H9 (cell line): ENCODE results near the gene RAD21L1. TPM values are rescaled to one million over a fixed set of nuclear protein-coding genes. Genes with fewer than 3 reads are reported as not detected.

Experiments
- DNase-seq: peaks from one replicate; pipeline ENCODE4 v3.0.0-alpha.2; 2017
- H2AFZ ChIP-seq: one replicate; pipeline ENCODE4 v1.6.1; 2013; ENCODE audit warnings: mild to moderate bottlenecking, low read length, control low read depth, moderate library complexity
- H2AK5ac ChIP-seq: 2 replicates; pipeline ENCODE4 v1.6.1; 2013; ENCODE audit warnings: low read length, control low read depth, mixed read lengths; ENCODE audit not compliant: insufficient read length
- H2BK120ac ChIP-seq: one replicate; pipeline ENCODE4 v1.6.1; 2013; ENCODE audit warnings: low read depth, mild to moderate bottlenecking, low read length, control low read depth, inconsistent platforms; ENCODE audit not compliant: poor library complexity, severe bottlenecking
- H2BK12ac ChIP-seq: 2 replicates; pipeline ENCODE4 v1.6.1; 2013; ENCODE audit warnings: low read length, control low read depth, mixed read lengths, low read depth; ENCODE audit not compliant: insufficient read length
- H2BK15ac ChIP-seq: 2 replicates; pipeline ENCODE4 v1.6.1; 2013; ENCODE audit warnings: low read depth, low read length, control low read depth
- H2BK20ac ChIP-seq: one replicate; pipeline ENCODE4 v1.6.1; 2013; ENCODE audit warnings: low read depth, mild to moderate bottlenecking, low read length, control low read depth, inconsistent platforms; ENCODE audit not compliant: poor library complexity, severe bottlenecking
- H2BK5ac ChIP-seq: 2 replicates; pipeline ENCODE4 v1.6.1; 2013; ENCODE audit warnings: low read length, control low read depth, mixed read lengths; ENCODE audit not compliant: insufficient read length
- H3K14ac ChIP-seq: 2 replicates; pipeline ENCODE4 v1.6.1; 2013; ENCODE audit warnings: low read length, control low read depth; ENCODE audit not compliant: insufficient read depth
- H3K18ac ChIP-seq: 2 replicates; pipeline ENCODE4 v1.6.1; 2013; ENCODE audit warnings: low read depth, mild to moderate bottlenecking, mixed read lengths, low read length, control low read depth; ENCODE audit not compliant: insufficient read length
- H3K23ac ChIP-seq: 2 replicates; pipeline ENCODE4 v1.6.1; 2013; ENCODE audit warnings: low read length, control low read depth, mixed read lengths, low read depth; ENCODE audit not compliant: insufficient read length
- H3K23me2 ChIP-seq: 2 replicates; pipeline ENCODE4 v1.6.1; 2013; ENCODE audit warnings: low read depth, mild to moderate bottlenecking, mixed read lengths, low read length, control low read depth; ENCODE audit not compliant: insufficient read length, poor library complexity, severe bottlenecking
- H3K27ac ChIP-seq: 2 replicates; pipeline ENCODE4 v1.5.1; 2013; ENCODE audit warnings: low read length, control low read depth, mixed read lengths, low read depth; ENCODE audit not compliant: insufficient read length
- H3K27me3 ChIP-seq: 2 replicates; pipeline ENCODE4 v1.6.1; 2013; ENCODE audit warnings: low read length, control low read depth, inconsistent platforms; ENCODE audit not compliant: insufficient read depth
- H3K4ac ChIP-seq: 2 replicates; pipeline ENCODE4 v1.6.1; 2013; ENCODE audit warnings: low read depth, mild to moderate bottlenecking, control low read depth, inconsistent platforms, low read length, moderate library complexity
- H3K4me1 ChIP-seq: 2 replicates; pipeline ENCODE4 v1.6.1; 2013; ENCODE audit warnings: low read length, control low read depth, inconsistent platforms; ENCODE audit not compliant: insufficient read depth
- H3K4me2 ChIP-seq: 2 replicates; pipeline ENCODE4 v1.6.1; 2013; ENCODE audit warnings: low read length, control low read depth, mixed read lengths; ENCODE audit not compliant: insufficient read length, insufficient read depth
- H3K56ac ChIP-seq: 2 replicates; pipeline ENCODE4 v1.6.1; 2013; ENCODE audit warnings: low read depth, mild to moderate bottlenecking, mixed read lengths, low read length, control low read depth; ENCODE audit not compliant: insufficient read length
- H3K79me1 ChIP-seq: 2 replicates; pipeline ENCODE4 v1.6.1; 2013; ENCODE audit warnings: low read depth, mild to moderate bottlenecking, moderate library complexity, low read length, control low read depth, inconsistent platforms; ENCODE audit not compliant: insufficient read depth, poor library complexity, severe bottlenecking
- H3K79me2 ChIP-seq: 2 replicates; pipeline ENCODE4 v1.6.1; 2013; ENCODE audit warnings: low read length, control low read depth, inconsistent platforms; ENCODE audit not compliant: insufficient read depth
- H3K9ac ChIP-seq: 2 replicates; pipeline ENCODE4 v1.6.1; 2013; ENCODE audit warnings: low read length, control low read depth, mixed read lengths; ENCODE audit not compliant: insufficient read length; ENCODE audit errors: extremely low read depth
- H3K9me3 ChIP-seq: one replicate; pipeline ENCODE4 v1.6.1; 2013; ENCODE audit warnings: low read depth, low read length, inconsistent platforms; ENCODE audit not compliant: control insufficient read depth
- H3T11ph ChIP-seq: one replicate; pipeline ENCODE4 v1.6.1; 2013; ENCODE audit warnings: mild to moderate bottlenecking, low read length, control low read depth, inconsistent platforms
- H4K20me1 ChIP-seq: one replicate; pipeline ENCODE4 v1.6.1; 2013; ENCODE audit not compliant: control insufficient read depth, insufficient read length, insufficient read depth
- H4K5ac ChIP-seq: 2 replicates; pipeline ENCODE4 v1.6.1; 2013; ENCODE audit warnings: low read depth, mild to moderate bottlenecking, mixed read lengths, low read length, control low read depth; ENCODE audit not compliant: insufficient read length
- H4K8ac ChIP-seq: replicated peaks from 2 replicates; pipeline ENCODE4 v1.6.1; 2013; ENCODE audit warnings: low read length, control low read depth, mixed read lengths, low read depth; ENCODE audit not compliant: insufficient read length
- H4K91ac ChIP-seq: 2 replicates; pipeline ENCODE4 v1.6.1; 2013; ENCODE audit warnings: low read depth, mild to moderate bottlenecking, moderate library complexity, mixed read lengths, low read length, control low read depth; ENCODE audit not compliant: insufficient read length
- H3K27ac Mint-ChIP-seq, 3 experiments: 2 replicates in 2 of 3; 3 replicates in 1 of 3; pipeline ENCODE4 v1.8.0; 2020 to 2021; ENCODE audit warnings: mixed read lengths in 3 of 3, mild to moderate bottlenecking in 1 of 3, moderate library complexity in 1 of 3
- H3K27me3 Mint-ChIP-seq: 2 replicates; pipeline ENCODE4 v1.8.0; 2021; ENCODE audit warnings: low read depth, mild to moderate bottlenecking, moderate library complexity, mixed read lengths
- H3K36me3 Mint-ChIP-seq, 3 experiments: 2 replicates in 2 of 3; 3 replicates in 1 of 3; pipeline ENCODE4 v1.8.0; 2020 to 2021; ENCODE audit warnings: low read depth in 3 of 3, mixed read lengths in 3 of 3; ENCODE audit not compliant: insufficient read depth in 1 of 3
- H3K4me1 Mint-ChIP-seq, 2 experiments: 2 replicates each; pipeline ENCODE4 v1.8.0; 2020; ENCODE audit warnings: mixed read lengths in 2 of 2
- H3K4me3 Mint-ChIP-seq, 2 experiments: 2 replicates in 1 of 2; 3 replicates in 1 of 2; pipeline ENCODE4 v1.8.0; 2020 to 2021; ENCODE audit warnings: mild to moderate bottlenecking in 2 of 2, mixed read lengths in 2 of 2, moderate library complexity in 1 of 2
- H3K9me3 Mint-ChIP-seq, 2 experiments: 2 replicates in 1 of 2; 3 replicates in 1 of 2; pipeline ENCODE4 v1.8.0; 2020; ENCODE audit warnings: mild to moderate bottlenecking in 2 of 2, mixed read lengths in 2 of 2, moderate library complexity in 1 of 2
- CTCF ChIP-seq: fragments of 200-600 bp; sonication (generic); conservative IDR thresholded peaks from 3 replicates; pipeline ENCODE4 v1.8.0; 2021; ENCODE audit warnings: antibody characterized with exemption, mild to moderate bottlenecking
- WGBS: extraction: QIAGEN DNeasy Blood & Tissue Kit; methylation state at CpG from one replicate; pipeline ENCODE4 v1.1.7; 2013; ENCODE audit warnings: missing lambda C conversion rate, low lambda C conversion rate, mixed read lengths; ENCODE audit not compliant: insufficient read length; ENCODE audit errors: extremely low coverage; 5-methylcytosine and 5-hydroxymethylcytosine counted together
- total RNA-seq: library from RNA; stranded (reverse); gene quantifications from 2 replicates; pipeline ENCODE4 v1.2.1, GENCODE V29; 2021

Gene RAD21L1
- total RNA-seq, 1 experiment from 2014 or later, result not detected

DNA sequence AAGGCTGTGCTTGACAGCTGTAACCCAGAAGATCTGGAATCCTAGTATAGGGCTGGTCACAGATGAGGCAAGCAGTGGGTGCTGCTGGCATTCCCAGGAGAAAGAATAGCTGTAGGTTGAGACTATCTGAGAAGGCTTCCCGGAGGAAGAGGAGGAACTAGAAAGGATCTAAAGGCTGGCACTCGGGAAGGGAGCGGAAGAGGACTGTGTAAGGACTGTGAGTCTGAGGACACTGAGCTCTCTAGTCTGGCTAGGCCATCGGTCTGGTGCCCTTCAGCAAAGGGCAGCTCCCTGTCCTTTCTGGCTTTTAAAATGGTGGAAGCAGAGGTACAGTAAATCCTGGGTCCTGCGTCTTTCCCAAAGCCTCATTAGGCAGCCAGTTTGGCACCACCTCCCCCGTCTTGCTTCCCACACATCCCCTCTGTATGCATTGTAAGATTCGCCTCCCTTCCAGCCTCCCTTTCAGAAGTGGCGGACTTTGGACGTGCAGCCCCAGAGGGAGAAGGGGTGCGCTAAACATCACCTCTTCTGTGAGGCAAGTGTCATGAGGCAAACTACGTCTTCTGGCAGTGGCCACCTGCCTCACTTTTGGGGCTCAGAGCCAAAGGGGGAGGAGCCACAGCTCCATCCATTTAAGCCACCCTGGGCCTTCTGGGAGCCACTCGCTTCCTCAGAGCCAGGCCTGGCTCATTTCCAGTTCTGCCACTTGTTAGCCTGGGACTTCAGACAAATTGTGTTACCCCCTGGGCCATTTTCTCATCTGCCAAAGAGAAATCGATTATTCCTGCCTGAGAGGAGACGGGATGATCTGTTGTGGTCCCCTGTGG is 48.9 kb downstream of the RAD21L1 start:
- Histone ChIP-seq H2BK20ac (no peak overlapping the region), H3K9ac (no peak overlapping the region), H3K14ac (no peak overlapping the region), H2BK12ac (no peak overlapping the region), H2AK5ac (no peak overlapping the region), H3K56ac (no peak overlapping the region), H4K20me1 (peaks cover 2% of the 10 kb centered on the region), H4K8ac (no peak overlapping the region), H3K79me2 (no peaks in the 10 kb centered on the region), H3K23ac (no peak overlapping the region), H2BK15ac (no peak overlapping the region), H3K4me2 (no peak overlapping the region), H2AFZ (no peak overlapping the region), H3K9me3 (no peaks in the 10 kb centered on the region), H3K79me1 (no peaks in the 10 kb centered on the region), H2BK120ac (no peak overlapping the region), H3K4me1 (no peaks in the 10 kb centered on the region), H3K18ac (no peak overlapping the region), H4K91ac (no peak overlapping the region), H2BK5ac (no peak overlapping the region), H3K27ac (no peak overlapping the region), H3K27me3 (no peaks in the 10 kb centered on the region), H3T11ph (no peak overlapping the region), H3K4ac (no peak overlapping the region), H4K5ac (no peak overlapping the region), H3K23me2 (no peaks in the 10 kb centered on the region)
- H3K27ac Mint-ChIP-seq, result no peak overlapping the region
- no peaks in the 10 kb centered on the region for H3K4me1 Mint-ChIP-seq
- no peak for DNase-seq
- H3K27me3 Mint-ChIP-seq, result no peaks in the 10 kb centered on the region; the same call in 1 of the 2 replicates
- no peak for TF ChIP-seq CTCF
- no peaks in the 10 kb centered on the region for H3K9me3 Mint-ChIP-seq
- no peaks in the 10 kb centered on the region for H3K36me3 Mint-ChIP-seq
- no CpG with 5 or more reads among the region's 14 CpGs for WGBS
- no peak overlapping the region for H3K4me3 Mint-ChIP-seq
